HG03095 (cell line): ENCODE results near the gene GLS2.
"Not testable (repeated sequence)": the region's sequence is repeated elsewhere in the genome, so short reads cannot be mapped to it uniquely, and the experiment has no call there.

ENCODE experiments used
- ATAC-seq: cut with Tn5 transposase; IDR thresholded peaks from one replicate; pipeline ENCODE4 v1.9.1; 2021; ENCODE audit warnings: moderate library complexity; ENCODE audit not compliant: unreplicated experiment

The GLS2 gene

DNA sequence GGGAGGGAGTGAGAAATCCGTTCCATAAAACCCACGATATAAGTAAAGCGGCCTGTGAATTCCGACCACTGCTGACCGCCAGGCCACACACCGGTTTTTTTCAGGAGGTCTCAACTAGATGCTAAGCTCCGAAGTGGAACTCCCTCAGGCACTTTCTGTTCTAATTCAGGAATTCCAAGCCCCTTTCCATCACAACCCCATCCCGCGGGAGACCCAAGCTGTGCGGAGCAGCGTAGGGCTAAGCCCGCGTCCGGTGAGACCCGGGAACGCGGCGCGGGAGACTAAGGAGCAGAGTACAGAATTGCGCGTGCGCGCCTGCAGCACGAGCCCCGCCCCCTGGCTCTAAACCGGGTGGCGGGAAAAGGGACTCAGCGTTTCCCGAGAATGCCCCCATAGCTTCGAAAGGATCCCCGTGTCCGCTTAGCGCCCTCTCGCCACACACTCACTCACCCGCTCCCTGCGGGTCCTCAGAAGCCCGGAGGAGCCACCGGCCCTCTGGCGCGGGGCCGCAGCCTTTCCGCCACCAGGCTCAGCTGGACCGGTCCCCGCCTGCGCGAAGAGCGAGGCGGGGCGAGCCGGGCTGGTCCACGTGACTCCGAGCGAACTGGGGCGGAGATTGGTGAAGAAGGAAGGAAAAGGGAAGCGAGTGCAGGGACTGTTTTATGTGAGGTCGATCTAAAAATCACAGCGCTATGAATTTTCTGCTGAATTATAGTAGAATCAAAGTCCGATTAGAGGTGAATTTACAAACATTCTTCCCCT lies 38.9 kb downstream of the GLS2 start, which contains the start of gene TIMELESS:
Gene TIMELESS, minus strand, starts transcription at position 567 of the 762 bp plus-strand sequence. CDS start 15,256 bp downstream, outside the sequence.
- peak; percentile 92 for ATAC-seq

DNA sequence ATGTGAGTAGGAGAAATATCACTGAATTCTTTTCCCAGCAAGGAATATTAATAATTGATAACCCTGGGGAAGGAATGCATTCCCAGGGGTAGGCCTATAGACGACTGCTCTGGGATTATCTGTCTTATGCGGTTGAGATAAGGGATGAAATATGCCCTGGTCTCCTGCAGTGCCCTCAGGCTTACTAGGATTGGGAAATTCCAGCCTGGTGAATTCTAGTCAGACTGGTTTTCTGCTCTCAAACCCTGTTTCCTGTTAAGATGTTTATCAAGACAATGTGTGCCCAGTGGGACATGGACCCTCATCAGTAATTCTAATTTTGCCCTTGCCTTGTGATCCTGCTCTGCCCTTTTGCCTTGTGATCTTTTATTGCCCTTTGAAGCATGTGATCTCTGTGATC lies 44.8 kb downstream of the GLS2 start:
- not testable (repeated sequence) for ATAC-seq

DNA sequence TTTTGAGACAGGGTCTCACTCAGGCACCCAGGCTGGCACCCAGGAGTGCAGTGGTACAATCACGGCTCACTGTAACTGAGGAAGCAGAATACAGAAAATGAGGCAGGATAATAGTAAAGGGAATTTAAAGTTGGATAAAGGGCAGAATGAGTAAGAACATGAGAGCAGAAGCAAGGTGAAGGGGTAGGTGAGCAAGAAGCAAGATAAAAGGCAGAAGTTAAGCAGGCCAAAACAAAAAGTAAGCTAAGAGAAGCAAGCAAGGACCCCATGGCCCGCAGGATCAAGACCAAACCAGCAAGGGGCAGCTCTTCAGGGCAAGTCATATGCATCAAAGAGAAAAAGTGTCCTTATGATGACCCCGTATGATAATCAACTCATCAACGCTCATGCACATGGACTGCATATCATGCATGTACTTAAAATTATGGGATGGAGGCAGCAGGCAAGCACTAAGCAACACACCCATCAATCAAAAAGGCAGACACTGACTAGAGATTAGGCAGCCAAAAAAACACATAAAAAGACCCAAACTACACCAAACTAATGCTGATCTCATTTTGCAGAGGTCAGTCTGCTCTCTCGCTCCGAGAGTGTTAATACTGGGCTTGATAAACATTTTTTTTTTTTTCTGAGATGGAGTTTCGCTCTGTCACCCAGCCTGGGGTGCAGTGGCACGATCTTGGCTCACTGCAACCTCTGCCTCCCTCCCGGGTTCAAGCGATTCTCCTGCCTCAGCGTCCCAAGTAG lies 50.4 kb downstream of the GLS2 start:
- ATAC-seq: no peak

DNA sequence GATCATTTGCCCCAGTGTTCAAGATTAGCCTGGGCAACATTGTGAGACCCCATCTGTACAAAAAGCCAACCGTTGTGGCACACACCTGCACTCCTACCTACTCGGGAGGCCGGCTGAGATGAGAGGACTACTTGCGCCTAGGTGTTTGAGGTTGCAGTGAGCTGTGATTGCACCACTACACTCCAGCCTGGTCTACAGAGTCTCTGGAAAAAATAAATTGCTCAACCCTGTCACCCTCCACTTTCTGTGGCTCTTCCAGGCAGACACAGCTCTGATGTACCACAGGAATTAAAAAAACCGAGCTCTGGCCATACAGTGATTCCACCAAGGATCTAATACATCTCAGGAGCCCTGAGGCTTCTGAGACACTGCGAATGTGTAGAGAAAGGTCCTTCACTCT lies 53.1 kb downstream of the GLS2 start:
- ATAC-seq: no peak

DNA sequence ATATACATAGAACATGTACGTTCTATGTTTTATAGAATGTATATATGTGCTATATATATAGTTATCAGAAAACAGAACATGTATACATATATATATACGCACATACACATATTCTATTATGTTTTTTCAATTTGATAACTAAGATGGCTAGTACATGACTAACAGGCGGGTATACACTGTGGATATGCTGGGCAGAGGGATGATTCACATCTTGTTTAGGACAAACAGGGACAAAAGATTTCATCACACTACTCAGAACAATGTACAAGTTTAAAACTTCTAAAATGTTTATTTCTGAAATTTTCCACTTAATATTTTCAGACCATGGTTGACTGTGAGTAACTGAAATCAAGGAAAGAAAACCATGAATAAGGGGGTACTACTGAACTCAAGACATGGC lies 56.1 kb downstream of the GLS2 start:
- no peak for ATAC-seq

DNA sequence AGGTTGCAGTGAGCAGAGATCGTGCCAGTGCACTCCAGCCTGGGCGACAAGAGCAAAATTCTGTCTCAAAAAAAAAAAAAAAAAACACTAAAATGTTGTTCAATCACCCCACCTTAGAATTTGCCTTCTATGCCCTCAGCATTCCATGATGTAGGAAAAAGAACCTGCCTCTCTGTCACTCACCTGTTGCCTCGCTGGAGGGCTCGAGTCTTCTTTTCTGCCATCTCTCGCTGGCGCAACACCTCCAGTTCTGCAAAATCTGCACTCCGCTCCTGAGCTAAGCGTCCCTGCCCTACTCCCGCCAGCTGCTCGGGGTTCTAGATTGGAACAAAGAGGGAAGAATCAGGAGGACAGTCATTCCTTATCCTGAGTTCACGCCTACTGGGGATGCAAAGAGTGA lies 56.7 kb downstream of the GLS2 start:
- ATAC-seq: no peak

DNA sequence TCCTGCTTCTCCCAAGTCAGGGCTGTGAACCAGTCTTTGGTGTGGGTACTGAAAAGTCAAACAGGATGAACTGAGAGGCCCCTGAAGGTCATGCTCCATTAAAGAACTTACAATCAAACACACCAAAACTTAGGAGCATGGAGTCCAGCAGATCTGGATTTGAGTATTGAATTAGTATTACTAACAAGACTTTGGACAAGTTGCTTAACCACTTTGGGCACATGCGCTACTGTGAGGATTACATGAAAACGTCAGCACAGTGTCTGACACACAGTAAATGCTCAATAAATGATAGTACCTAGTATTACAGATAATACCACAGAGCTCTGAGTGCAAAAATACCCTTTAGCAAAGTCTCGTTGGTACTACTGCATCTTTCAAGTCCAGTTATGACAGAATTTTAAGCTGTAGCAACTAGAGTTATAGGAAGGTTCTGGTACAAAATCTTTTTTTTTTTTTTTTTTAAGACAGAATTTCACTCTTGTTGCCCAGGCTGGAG lies 62.0 kb downstream of the GLS2 start:
- no peak for ATAC-seq

DNA sequence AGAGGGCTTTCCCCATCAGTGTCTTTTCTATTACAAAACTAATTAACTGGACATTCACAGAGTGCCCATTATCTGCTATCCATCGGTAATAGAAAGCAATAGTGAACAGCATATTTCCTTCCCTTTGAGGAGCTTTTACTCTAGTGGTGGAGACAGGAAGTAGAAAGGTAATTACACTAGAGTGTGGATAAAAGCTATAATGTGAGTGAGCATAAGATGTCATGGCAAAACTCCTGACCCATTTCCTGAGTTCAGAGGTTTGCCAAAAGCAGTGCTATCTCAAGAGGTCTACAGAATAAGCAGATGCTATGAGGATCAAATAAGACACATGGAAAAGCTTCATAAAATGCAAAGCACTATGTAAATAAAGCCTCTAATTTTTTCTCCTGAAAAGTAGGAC lies 62.8 kb downstream of the GLS2 start:
- ATAC-seq: no peak
